HCT116 (cell line): ENCODE data around the gene BBX. TPM values are rescaled to one million over a fixed set of nuclear protein-coding genes. Genes with fewer than 3 reads are reported as not detected.

Source experiments
- ATAC-seq: fragments of 200-7000 bp; cut with Tn5 transposase; 2 replicates; pipeline ENCODE4 v1.9.1; 2020; ENCODE audit warnings: mild to moderate bottlenecking, moderate library complexity
- BruUV-seq: library from RNA; stranded (reverse); fragments of 400-500 nt; replicated peaks from 2 replicates; lab custom pipeline; 2021; lab: Mats Ljungman, UMichigan
- CTCF ChIA-PET: fragments of 300-600 bp; sonication (Branson Sonifier 250); formaldehyde crosslinking; loops from one replicate; lab custom pipeline; 2021; ENCODE audit warnings: antibody characterized with exemption; lab: Charles Lee
- POLR2A ChIA-PET: fragments of 300-600, 350-600 bp; sonication (Branson Sonifier 250); formaldehyde crosslinking; loops from one replicate; lab custom pipeline; 2021; ENCODE audit warnings: antibody characterized with exemption; lab: Charles Lee
- RAD21 ChIA-PET, 2 experiments: fragments of 300-600 bp; sonication (Branson Sonifier 250); formaldehyde crosslinking; loops; one replicate each; lab custom pipeline; 2023; ENCODE audit warnings: low total read pairs in 2 of 2; ENCODE audit not compliant: uncharacterized antibody in 2 of 2, unreplicated experiment in 2 of 2, low non-redundant PET in 1 of 2; lab: Charles Lee
- DNase-seq: peaks from one replicate; pipeline ENCODE4 v3.0.0-alpha.2; 2010; ENCODE audit warnings: low read depth, low spot score
- H2AFZ ChIP-seq: fragments of 200-600 bp; shearing (Covaris generic), sonication (generic); 2 replicates; pipeline ENCODE4 v1.6.1; 2017; ENCODE audit warnings: low read depth, mixed run types, mixed read lengths, antibody characterized with exemption, low read length; ENCODE audit not compliant: poor library complexity, severe bottlenecking
- H3K27ac ChIP-seq: 2 replicates; pipeline ENCODE4 v1.5.1; 2012; ENCODE audit warnings: low read depth, low read length
- H3K27me3 ChIP-seq: fragments of 200-600 bp; sonication (generic); 2 replicates; pipeline ENCODE4 v1.6.1; 2016; ENCODE audit warnings: mixed run types, low read length, mixed read lengths; ENCODE audit not compliant: insufficient read depth
- H3K36me3 ChIP-seq, 2 experiments: fragments of 200-500 bp in 1 of 2; fragments of 200-600 bp in 1 of 2; sonication (Bioruptor generic) in 1 of 2; sonication (generic) in 1 of 2; 2 replicates each; pipeline versions ENCODE4 v1.5.1 to v1.6.1; 2014 to 2016; ENCODE audit warnings: low read length in 2 of 2, inconsistent platforms in 1 of 2, mixed read lengths in 1 of 2, mixed run types in 1 of 2; ENCODE audit not compliant: insufficient read depth in 2 of 2, control insufficient read depth in 1 of 2
- H3K4me1 ChIP-seq, 2 experiments: fragments of 200-600 bp in 1 of 2; sonication (generic) in 1 of 2; 2 replicates each; pipeline versions ENCODE4 v1.5.1 to v1.6.1; 2012 to 2017; ENCODE audit warnings: low read length in 2 of 2, inconsistent platforms in 1 of 2, mild to moderate bottlenecking in 1 of 2, mixed read lengths in 1 of 2, mixed run types in 1 of 2, moderate library complexity in 1 of 2; ENCODE audit not compliant: insufficient read depth in 2 of 2, control insufficient read depth in 1 of 2
- H3K4me2 ChIP-seq: fragments of 200-600 bp; sonication (generic); 2 replicates; pipeline ENCODE4 v1.6.1; 2017; ENCODE audit warnings: mixed run types, low read length, mixed read lengths
- H3K4me3 ChIP-seq, 2 experiments: fragments of 200-600 bp in 1 of 2; sonication (generic) in 1 of 2; replicated peaks in 1 of 2; 2 replicates each; pipeline ENCODE4 v1.5.1; 2011 to 2016; ENCODE audit warnings: low read length in 2 of 2, control low read depth in 1 of 2, low read depth in 1 of 2, mild to moderate bottlenecking in 1 of 2, mixed read lengths in 1 of 2, mixed run types in 1 of 2
- H3K79me2 ChIP-seq: fragments of 200-600 bp; sonication (generic); 2 replicates; pipeline ENCODE4 v1.6.1; 2017; ENCODE audit warnings: mild to moderate bottlenecking, mixed run types, low read length, moderate library complexity, mixed read lengths; ENCODE audit not compliant: insufficient read depth
- H3K9ac ChIP-seq: fragments of 200-600 bp; sonication (generic); 2 replicates; pipeline ENCODE4 v1.6.1; 2016; ENCODE audit warnings: low read length, mixed read lengths
- H3K9me2 ChIP-seq: fragments of 200-600 bp; sonication (generic), shearing (Covaris generic); 2 replicates; pipeline ENCODE4 v1.6.1; 2017; ENCODE audit warnings: mixed run types, mild to moderate bottlenecking, moderate library complexity; ENCODE audit not compliant: insufficient read depth
- H3K9me3 ChIP-seq, 2 experiments: fragments of 200-500 bp in 1 of 2; fragments of 200-600 bp in 1 of 2; sonication (Bioruptor generic) in 1 of 2; sonication (generic) in 1 of 2; 2 replicates each; pipeline ENCODE4 v1.6.1; 2014 to 2017; ENCODE audit warnings: low read length in 2 of 2, mixed read lengths in 2 of 2, inconsistent platforms in 1 of 2, low read depth in 1 of 2, mild to moderate bottlenecking in 1 of 2, mixed run types in 1 of 2, moderate library complexity in 1 of 2; ENCODE audit not compliant: control insufficient read depth in 1 of 2, insufficient read depth in 1 of 2
- H4K20me1 ChIP-seq: fragments of 200-600 bp; sonication (generic), shearing (Covaris generic); 2 replicates; pipeline ENCODE4 v1.6.1; 2017; ENCODE audit warnings: mixed run types, mild to moderate bottlenecking, moderate library complexity; ENCODE audit not compliant: insufficient read depth
- CEBPB ChIP-seq: IDR thresholded peaks from 2 replicates; pipeline ENCODE4 v1.6.1; 2012; ENCODE audit warnings: low read depth
- EZH2 ChIP-seq: fragments of 200-600 bp; sonication (generic); IDR thresholded peaks from 2 replicates; pipeline ENCODE4 v1.6.1; 2017; ENCODE audit warnings: antibody characterized with exemption, mixed run types
- EZH2phosphoT487 ChIP-seq: fragments of 200-600 bp; IDR thresholded peaks from 2 replicates; pipeline ENCODE4 v1.6.1; 2018; ENCODE audit warnings: antibody characterized with exemption, borderline replicate concordance
- POLR2AphosphoS5 ChIP-seq: IDR thresholded peaks from 2 replicates; pipeline ENCODE4 v1.6.1; 2011; ENCODE audit warnings: mild to moderate bottlenecking, low read depth, low read length, moderate library complexity
- REST ChIP-seq: IDR thresholded peaks from 2 replicates; pipeline ENCODE4 v1.6.1; 2012; ENCODE audit warnings: low read depth
- SRF ChIP-seq: IDR thresholded peaks from 2 replicates; pipeline ENCODE4 v1.6.1; 2012; ENCODE audit warnings: low read depth
- ZNF274 ChIP-seq: fragments of 200-500 bp; sonication (Bioruptor generic); IDR thresholded peaks from 2 replicates; pipeline ENCODE4 v1.6.1; 2014; ENCODE audit warnings: mild to moderate bottlenecking, low read depth, low read length, inconsistent platforms
- intact Hi-C: fragments of 100-400 bp; cut with micrococcal nuclease; formaldehyde crosslinking; loops from 2 replicates; pipeline ENCODE4 v1.10.0; 2022
- total RNA-seq: library from RNA; stranded (reverse); gene quantifications from one replicate; pipeline ENCODE4 v1.2.1, GENCODE V29; 2021; ENCODE audit not compliant: unreplicated experiment

The BBX gene
- total RNA-seq, 1 experiment from 2014 or later = 55.6 TPM

- no peak for TF ChIP-seq EZH2
- no peak for TF ChIP-seq ZNF274
- TF ChIP-seq CEBPB = no peak
- no peak for TF ChIP-seq POLR2AphosphoS5
- TF ChIP-seq EZH2phosphoT487 = no peak
- no peak for TF ChIP-seq SRF
Observed at GRCh38 chr3:107669669-107670068, 146.9 kb downstream of the BBX start (continued).

- Histone ChIP-seq H3K9ac (no peak overlapping the region), H3K36me3 (no peaks in the 10 kb centered on the region), H3K4me2 (no peak overlapping the region), H3K27me3 (no peaks in the 10 kb centered on the region), H4K20me1 (no peaks in the 10 kb centered on the region), H3K79me2 (no peaks in the 10 kb centered on the region), H3K27ac (no peak overlapping the region), H2AFZ (no peak overlapping the region), H3K9me2 (no peaks in the 10 kb centered on the region), H3K4me3 (no peak overlapping the region), H3K9me3 (no peaks in the 10 kb centered on the region), H3K4me1 (no peaks in the 10 kb centered on the region)
- ATAC-seq (no peak), DNase-seq (no peak)
- POLR2A ChIA-PET = no interaction called here
- BruUV-seq = no TSS peak
- intact Hi-C loops = no loop called here
- CTCF ChIA-PET = interaction anchor here (1.0 to 2.1 kb wide), 3 partner anchors 8 to 71 kb away, joined by 4 to 11 read pairs (median 5); no protein-coding TSS in a partner anchor
- RAD21 ChIA-PET = no interaction called here
- no peak for TF ChIP-seq REST
- TF ChIP-seq EZH2phosphoT487 = no peak
Observed at GRCh38 chr3:107670986-107671385, 148.2 kb downstream of the BBX start.
